GM12872 (cell line): ENCODE data around the gene CCL25.

ENCODE experiments used
- TF ChIP-seq, protein P1 (sequence below): IDR thresholded peaks from 3 replicates; pipeline ENCODE4 v1.5.1; 2011; ENCODE audit warnings: low read depth, mild to moderate bottlenecking, low read length, moderate library complexity; ENCODE audit not compliant: insufficient read depth

Gene CCL25

DNA sequence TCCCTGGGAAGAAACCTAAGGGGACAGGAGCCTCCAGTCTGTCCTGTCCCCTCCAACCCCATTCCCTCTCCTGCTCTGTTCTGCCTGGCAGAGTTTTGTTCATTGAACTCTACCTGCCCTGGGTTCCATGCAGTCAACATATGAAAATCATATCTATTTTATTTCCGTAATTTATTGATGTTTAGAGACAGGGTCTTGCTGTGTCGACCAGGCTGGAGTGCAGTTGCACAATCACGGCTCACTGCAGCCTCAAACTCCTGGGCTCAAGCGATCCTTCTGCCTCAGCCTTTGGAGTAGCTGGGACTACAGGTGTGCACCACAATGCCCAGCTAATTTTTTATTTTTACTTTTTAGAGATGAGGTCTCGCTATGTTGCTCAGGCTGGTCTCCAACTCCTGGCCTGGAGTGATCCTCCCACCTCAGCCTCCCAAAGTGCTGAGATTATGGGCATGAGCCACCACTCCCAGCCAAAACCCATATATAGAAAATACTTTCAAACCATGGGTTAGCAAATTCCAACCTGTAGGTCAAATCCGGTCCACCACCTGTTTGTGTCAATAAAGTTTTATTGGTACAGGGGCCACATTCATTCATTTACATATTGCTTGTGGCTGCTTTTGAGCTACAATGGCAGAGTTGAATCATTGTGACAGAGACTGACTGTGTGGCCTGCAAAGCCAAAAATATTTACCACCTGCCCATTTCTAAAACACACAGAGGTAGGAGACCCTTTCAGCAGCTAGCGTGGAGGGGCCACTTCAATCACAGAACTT lies 57.5 kb downstream of the CCL25 start:
- TF ChIP-seq, protein P1, sequence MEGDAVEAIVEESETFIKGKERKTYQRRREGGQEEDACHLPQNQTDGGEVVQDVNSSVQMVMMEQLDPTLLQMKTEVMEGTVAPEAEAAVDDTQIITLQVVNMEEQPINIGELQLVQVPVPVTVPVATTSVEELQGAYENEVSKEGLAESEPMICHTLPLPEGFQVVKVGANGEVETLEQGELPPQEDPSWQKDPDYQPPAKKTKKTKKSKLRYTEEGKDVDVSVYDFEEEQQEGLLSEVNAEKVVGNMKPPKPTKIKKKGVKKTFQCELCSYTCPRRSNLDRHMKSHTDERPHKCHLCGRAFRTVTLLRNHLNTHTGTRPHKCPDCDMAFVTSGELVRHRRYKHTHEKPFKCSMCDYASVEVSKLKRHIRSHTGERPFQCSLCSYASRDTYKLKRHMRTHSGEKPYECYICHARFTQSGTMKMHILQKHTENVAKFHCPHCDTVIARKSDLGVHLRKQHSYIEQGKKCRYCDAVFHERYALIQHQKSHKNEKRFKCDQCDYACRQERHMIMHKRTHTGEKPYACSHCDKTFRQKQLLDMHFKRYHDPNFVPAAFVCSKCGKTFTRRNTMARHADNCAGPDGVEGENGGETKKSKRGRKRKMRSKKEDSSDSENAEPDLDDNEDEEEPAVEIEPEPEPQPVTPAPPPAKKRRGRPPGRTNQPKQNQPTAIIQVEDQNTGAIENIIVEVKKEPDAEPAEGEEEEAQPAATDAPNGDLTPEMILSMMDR = no peak

DNA sequence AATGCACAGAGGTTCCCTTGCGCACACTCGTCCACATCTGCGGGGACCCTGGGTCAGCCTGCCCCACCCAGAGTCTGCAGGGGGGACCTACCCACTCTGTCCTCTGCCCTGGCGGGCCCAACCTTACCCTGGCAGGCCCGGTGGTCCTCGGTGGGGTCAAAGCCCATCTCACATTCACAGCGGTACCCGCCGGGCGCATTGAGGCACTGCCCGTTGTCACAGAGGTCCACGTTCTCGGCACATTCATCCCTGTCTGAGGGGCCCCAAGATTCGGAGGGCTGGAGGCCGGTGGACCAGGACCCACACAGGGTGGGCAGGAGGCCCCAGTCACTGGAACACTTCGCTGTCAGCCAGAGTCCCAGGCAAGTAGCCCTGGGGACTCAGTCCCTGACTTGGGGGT lies 58.4 kb downstream of the CCL25 start:
- TF ChIP-seq, protein P1 = no peak

DNA sequence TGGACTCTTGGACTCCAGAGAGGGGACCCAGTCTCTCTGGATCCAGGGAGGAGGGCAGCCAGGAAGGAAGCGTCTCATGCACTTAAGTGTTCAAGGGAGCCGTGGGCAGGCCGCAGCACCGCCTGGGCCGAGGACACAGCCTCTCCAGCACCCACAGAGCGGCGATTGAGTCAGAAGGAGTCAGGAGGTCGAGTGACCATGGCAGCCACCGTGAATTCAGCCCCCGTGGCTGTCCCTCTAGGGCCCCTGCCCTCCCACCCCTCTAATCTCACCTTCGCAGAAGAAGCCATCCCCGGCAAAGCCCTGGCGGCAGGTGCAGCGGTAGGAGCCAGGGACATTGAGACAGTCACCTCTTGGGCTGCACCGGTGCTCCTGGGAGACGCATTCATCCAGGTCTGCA lies 58.8 kb downstream of the CCL25 start:
- TF ChIP-seq, protein P1 = no peak
